HG03280 (cell line): ENCODE results near the gene NKX1-1.
"Not testable (repeated sequence)": the region's sequence is repeated elsewhere in the genome, so short reads cannot be mapped to it uniquely, and the experiment has no call there.

Experiments used
- ATAC-seq: cut with Tn5 transposase; IDR thresholded peaks from one replicate; pipeline ENCODE4 v1.9.1; 2021; ENCODE audit warnings: mild to moderate bottlenecking, moderate library complexity; ENCODE audit not compliant: unreplicated experiment

NKX1-1 gene

GRCh38 chr4:1406394-1406980 lies at the start of gene NKX1-1:
Gene NKX1-1, minus strand, starts transcription at chr4:1406442. Its CDS starts 0 bp downstream, at chr4:1406442.
- no peak for ATAC-seq

GRCh38 chr4:1453731-1454130 lies 47.5 kb upstream of the NKX1-1 start:
- ATAC-seq = no peak

GRCh38 chr4:1452431-1453051 lies 46.3 kb upstream of the NKX1-1 start:
- no peak for ATAC-seq

GRCh38 chr4:1451752-1452122 lies 45.5 kb upstream of the NKX1-1 start:
- no peak for ATAC-seq

- no peak for ATAC-seq
Measured at GRCh38 chr4:1451106-1451751, 45.0 kb upstream of the NKX1-1 start.

- no peak for ATAC-seq
Measured at GRCh38 chr4:1449833-1450741, 43.8 kb upstream of the NKX1-1 start.

- ATAC-seq = no peak
Measured at GRCh38 chr4:1449475-1449832, 43.2 kb upstream of the NKX1-1 start.

GRCh38 chr4:1448589-1449420 lies 42.6 kb upstream of the NKX1-1 start:
- no peak for ATAC-seq

GRCh38 chr4:1447676-1448588 lies 41.7 kb upstream of the NKX1-1 start:
- ATAC-seq = no peak

GRCh38 chr4:1446502-1447386 lies 40.5 kb upstream of the NKX1-1 start:
- ATAC-seq = no peak

GRCh38 chr4:1445716-1446445 lies 39.6 kb upstream of the NKX1-1 start:
- ATAC-seq = no peak

- not testable (repeated sequence) for ATAC-seq
Measured at GRCh38 chr4:1443688-1444172, 37.5 kb upstream of the NKX1-1 start.

GRCh38 chr4:1427010-1427409 lies 20.8 kb upstream of the NKX1-1 start:
- ATAC-seq = no peak

GRCh38 chr4:1421657-1422056 lies 15.4 kb upstream of the NKX1-1 start:
- ATAC-seq = no peak

GRCh38 chr4:1419708-1420107 lies 13.5 kb upstream of the NKX1-1 start:
- no peak for ATAC-seq

GRCh38 chr4:1418494-1419285 lies 12.4 kb upstream of the NKX1-1 start:
- no peak for ATAC-seq
